SU-DHL-6 (cell line): Measurements from ENCODE around the gene GNG8.

Experiments used
- H2AFZ ChIP-seq: fragments of 200-600 bp; sonication (generic); 2 replicates; pipeline ENCODE4 v1.6.1; 2014; ENCODE audit warnings: low read depth, mild to moderate bottlenecking, moderate library complexity, mixed read lengths, antibody characterized with exemption, low read length; ENCODE audit not compliant: severe bottlenecking
- H3F3A ChIP-seq: fragments of 200-600 bp; shearing (Covaris generic); 2 replicates; pipeline ENCODE4 v1.6.0; 2016; ENCODE audit warnings: antibody characterized with exemption, mild to moderate bottlenecking; ENCODE audit not compliant: insufficient read depth
- H3K27ac ChIP-seq: fragments of 200-600 bp; sonication (generic); 2 replicates; pipeline ENCODE4 v1.5.1; 2016; ENCODE audit warnings: low read depth, mild to moderate bottlenecking, low read length, moderate library complexity, mixed read lengths
- H3K27me3 ChIP-seq: fragments of 200-600 bp; sonication (generic), shearing (Covaris generic); 2 replicates; pipeline ENCODE4 v1.6.0; 2014; ENCODE audit warnings: mild to moderate bottlenecking, low read length
- H3K36me3 ChIP-seq: fragments of 200-600 bp; sonication (generic); 2 replicates; pipeline ENCODE4 v1.6.1; 2014; ENCODE audit warnings: mild to moderate bottlenecking, low read length, mixed read lengths
- H3K4me2 ChIP-seq: fragments of 300-600, 200-600 bp; shearing (Covaris generic), sonication (generic); 2 replicates; pipeline ENCODE4 v1.6.0; 2014; ENCODE audit warnings: low read length, low read depth, mild to moderate bottlenecking; ENCODE audit not compliant: poor library complexity, severe bottlenecking
- H3K4me3 ChIP-seq: fragments of 200-600 bp; sonication (generic); 2 replicates; pipeline ENCODE4 v1.5.1; 2014; ENCODE audit warnings: antibody characterized with exemption, low read length, mild to moderate bottlenecking, mixed read lengths; ENCODE audit not compliant: insufficient read depth, poor library complexity, severe bottlenecking
- H3K79me2 ChIP-seq: fragments of 200-600 bp; sonication (generic); 2 replicates; pipeline ENCODE4 v1.6.1; 2014; ENCODE audit warnings: mild to moderate bottlenecking, low read length, moderate library complexity; ENCODE audit not compliant: insufficient read depth
- H3K9ac ChIP-seq: fragments of 200-600 bp; sonication (generic); 2 replicates; pipeline ENCODE4 v1.7.0; 2014; ENCODE audit warnings: mild to moderate bottlenecking, low read length
- H3K9me2 ChIP-seq: fragments of 200-600 bp; sonication (generic); replicated peaks from 2 replicates; pipeline ENCODE4 v1.6.1; 2014; ENCODE audit warnings: low read length; ENCODE audit not compliant: insufficient read depth
- H3K9me3 ChIP-seq: fragments of 200-600 bp; sonication (generic); 2 replicates; pipeline ENCODE4 v1.6.1; 2014; ENCODE audit warnings: low read length, mixed read lengths; ENCODE audit not compliant: insufficient read depth
- H4K20me1 ChIP-seq: fragments of 200-600 bp; sonication (generic); 2 replicates; pipeline ENCODE4 v1.6.1; 2014; ENCODE audit warnings: low read depth, mild to moderate bottlenecking, antibody characterized with exemption, low read length, moderate library complexity, mixed read lengths
- EZH2phosphoT487 ChIP-seq: fragments of 200-600 bp; sonication (generic), shearing (Covaris generic); conservative IDR thresholded peaks from 2 replicates; pipeline ENCODE4 v1.6.1; 2018; ENCODE audit warnings: mild to moderate bottlenecking, antibody characterized with exemption, low read length, moderate library complexity, mixed read lengths
- TF ChIP-seq, protein P1 (sequence below): fragments of 200-600 bp; sonication (generic); IDR thresholded peaks from one replicate; pipeline ENCODE4 v1.5.1; 2017; ENCODE audit warnings: antibody characterized with exemption, mild to moderate bottlenecking, low read length, moderate library complexity; ENCODE audit not compliant: insufficient read depth, poor library complexity, severe bottlenecking

GNG8 gene

DNA sequence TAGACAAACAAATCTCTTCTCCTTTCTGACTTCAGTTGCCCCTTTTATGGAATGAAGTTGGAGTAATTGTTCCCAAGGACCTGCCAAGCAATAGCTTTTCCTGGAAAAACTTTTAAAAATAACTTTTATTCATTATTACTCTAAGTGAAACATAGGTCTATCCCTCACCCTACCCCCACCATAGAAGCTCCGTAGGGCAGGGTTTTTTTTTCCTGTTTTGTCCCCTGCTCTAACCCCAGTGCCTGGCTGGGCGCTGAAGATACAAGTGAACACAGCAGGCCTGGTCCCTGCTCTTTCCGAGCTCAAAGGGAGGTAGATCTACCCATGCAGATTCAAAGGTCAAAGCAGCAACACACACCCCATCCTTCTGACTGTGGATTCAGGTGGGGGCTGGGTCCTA is 8.7 kb upstream of the GNG8 start:
- H3K79me2 ChIP-seq, result no peaks in the 10 kb centered on the region
- H3F3A ChIP-seq, result no peaks in the 10 kb centered on the region
- no peak overlapping the region for H3K27ac ChIP-seq
- H3K9ac ChIP-seq, result no peak overlapping the region
- no peak overlapping the region for H2AFZ ChIP-seq
- no peak overlapping the region for H3K4me3 ChIP-seq
- no peak overlapping the region for H3K4me2 ChIP-seq
- H3K9me3 ChIP-seq, result no peaks in the 10 kb centered on the region
- H3K36me3 ChIP-seq, result no peaks in the 10 kb centered on the region
- H4K20me1 ChIP-seq, result no peaks in the 10 kb centered on the region
- no peaks in the 10 kb centered on the region for H3K9me2 ChIP-seq
- H3K27me3 ChIP-seq, result no peaks in the 10 kb centered on the region
- TF ChIP-seq, protein P1, sequence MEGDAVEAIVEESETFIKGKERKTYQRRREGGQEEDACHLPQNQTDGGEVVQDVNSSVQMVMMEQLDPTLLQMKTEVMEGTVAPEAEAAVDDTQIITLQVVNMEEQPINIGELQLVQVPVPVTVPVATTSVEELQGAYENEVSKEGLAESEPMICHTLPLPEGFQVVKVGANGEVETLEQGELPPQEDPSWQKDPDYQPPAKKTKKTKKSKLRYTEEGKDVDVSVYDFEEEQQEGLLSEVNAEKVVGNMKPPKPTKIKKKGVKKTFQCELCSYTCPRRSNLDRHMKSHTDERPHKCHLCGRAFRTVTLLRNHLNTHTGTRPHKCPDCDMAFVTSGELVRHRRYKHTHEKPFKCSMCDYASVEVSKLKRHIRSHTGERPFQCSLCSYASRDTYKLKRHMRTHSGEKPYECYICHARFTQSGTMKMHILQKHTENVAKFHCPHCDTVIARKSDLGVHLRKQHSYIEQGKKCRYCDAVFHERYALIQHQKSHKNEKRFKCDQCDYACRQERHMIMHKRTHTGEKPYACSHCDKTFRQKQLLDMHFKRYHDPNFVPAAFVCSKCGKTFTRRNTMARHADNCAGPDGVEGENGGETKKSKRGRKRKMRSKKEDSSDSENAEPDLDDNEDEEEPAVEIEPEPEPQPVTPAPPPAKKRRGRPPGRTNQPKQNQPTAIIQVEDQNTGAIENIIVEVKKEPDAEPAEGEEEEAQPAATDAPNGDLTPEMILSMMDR, result no peak
- no peak for TF ChIP-seq EZH2phosphoT487

DNA sequence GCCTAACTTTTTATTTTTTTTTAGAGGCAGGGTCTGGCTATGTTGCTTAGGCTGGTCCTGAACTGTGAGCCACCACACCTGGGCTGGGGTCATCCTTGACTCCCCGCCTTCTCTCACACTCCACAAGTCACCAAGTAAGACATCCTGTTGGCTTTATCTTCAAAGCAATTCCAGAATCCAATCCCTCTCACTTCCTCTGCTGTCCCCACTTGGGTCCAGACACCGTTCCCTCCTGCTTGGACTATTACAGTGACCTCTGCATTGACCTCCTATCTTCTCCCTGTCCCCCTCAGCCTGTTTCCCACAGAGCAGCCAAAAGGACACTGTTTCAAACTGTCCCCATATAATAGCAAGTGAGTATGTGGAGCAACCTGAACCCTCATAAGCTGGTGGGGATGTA is 4.7 kb upstream of the GNG8 start:
- TF ChIP-seq, protein P1, result no peak
- TF ChIP-seq EZH2phosphoT487, result no peak
- H3K27me3 ChIP-seq, result no peaks in the 10 kb centered on the region
- no peaks in the 10 kb centered on the region for H3K79me2 ChIP-seq
- no peaks in the 10 kb centered on the region for H3K9me3 ChIP-seq
- H3K9ac ChIP-seq, result no peak overlapping the region
- no peak overlapping the region for H2AFZ ChIP-seq
- H4K20me1 ChIP-seq, result no peaks in the 10 kb centered on the region
- no peaks in the 10 kb centered on the region for H3K36me3 ChIP-seq
- H3K4me2 ChIP-seq, result no peak overlapping the region
- H3K4me3 ChIP-seq, result no peak overlapping the region
- H3K27ac ChIP-seq, result no peak overlapping the region
- H3F3A ChIP-seq, result no peaks in the 10 kb centered on the region
- H3K9me2 ChIP-seq, result no peaks in the 10 kb centered on the region

DNA sequence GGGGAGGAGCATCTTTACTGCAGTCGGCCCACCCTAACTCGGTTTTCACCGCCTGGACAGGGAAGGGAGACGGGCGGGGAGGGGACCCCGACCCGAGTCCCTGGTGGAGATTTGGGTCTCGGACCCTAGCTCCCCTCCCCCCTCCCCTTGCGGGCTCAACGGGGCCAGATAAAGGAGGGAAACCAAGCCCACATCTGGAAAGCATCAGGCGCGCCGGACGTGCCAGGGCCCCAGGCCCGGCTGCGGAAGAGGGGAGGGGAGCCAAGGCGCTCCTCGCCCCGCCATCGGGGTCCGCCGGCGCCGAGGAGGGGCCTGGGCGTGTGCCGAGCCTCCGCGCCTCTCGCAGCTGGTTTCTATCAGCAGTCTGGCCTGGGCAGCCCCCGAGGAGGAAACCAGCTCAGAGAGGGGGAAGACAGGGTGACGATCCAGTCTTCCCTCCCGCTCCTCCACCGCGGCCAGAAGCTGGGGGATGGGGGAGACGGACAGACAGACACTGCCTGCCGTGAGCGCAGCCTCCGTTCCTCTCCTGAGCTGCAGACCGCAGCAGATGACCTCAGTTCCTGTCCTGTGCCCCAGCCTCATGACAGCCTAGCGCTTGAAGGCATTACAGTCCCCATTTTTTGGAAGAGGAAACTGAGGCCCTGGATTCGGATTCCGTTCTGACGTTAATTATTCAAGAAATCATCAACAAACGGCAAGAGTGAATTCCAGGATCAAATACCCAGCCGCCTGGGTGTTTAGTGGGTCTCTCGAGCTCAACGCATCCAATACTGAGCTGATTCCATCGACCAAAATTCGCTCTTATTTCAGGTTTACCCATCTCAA is 3.6 kb upstream of the GNG8 start:
- H4K20me1 ChIP-seq, result no peaks in the 10 kb centered on the region
- no peaks in the 10 kb centered on the region for H3K9me2 ChIP-seq
- no peak overlapping the region for H3K4me3 ChIP-seq
- no peaks in the 10 kb centered on the region for H3K79me2 ChIP-seq
- H3K4me2 ChIP-seq, result peak overlapping the region; percentile 53
- no peaks in the 10 kb centered on the region for H3K27me3 ChIP-seq
- H3K27ac ChIP-seq, result no peak overlapping the region
- no peak for TF ChIP-seq EZH2phosphoT487
- TF ChIP-seq, protein P1, result no peak
- H3K9ac ChIP-seq, result no peak overlapping the region
- no peaks in the 10 kb centered on the region for H3K36me3 ChIP-seq
- no peak overlapping the region for H2AFZ ChIP-seq
- H3K9me3 ChIP-seq, result no peaks in the 10 kb centered on the region
- H3F3A ChIP-seq, result no peaks in the 10 kb centered on the region
